NK-92 treated with Interleukin-12 subunit alpha and Interleukin-12 subunit beta, amount 100 ng/mL, for 24 hours (cell line): ENCODE measurements around the gene WDR37.

Experiments used
- DNase-seq: peaks from one replicate; lab custom pipeline; 2025; lab: John Stamatoyannopoulos, UW

WDR37 gene

GRCh38 chr10:1074052-1074747, 18.0 kb downstream of the WDR37 start:
- DNase-seq, result no peak

GRCh38 chr10:1074748-1075308, 18.6 kb downstream of the WDR37 start:
- no peak for DNase-seq

- DNase-seq, result no peak
Observed at GRCh38 chr10:1078668-1079067, 22.5 kb downstream of the WDR37 start.

GRCh38 chr10:1083581-1083980, 27.4 kb downstream of the WDR37 start:
- DNase-seq, result no peak

- no peak for DNase-seq
Observed at GRCh38 chr10:1084011-1084950, 28.1 kb downstream of the WDR37 start.

GRCh38 chr10:1085258-1085657, 29.1 kb downstream of the WDR37 start:
- no peak for DNase-seq

GRCh38 chr10:1086787-1087186, 30.6 kb downstream of the WDR37 start:
- no peak for DNase-seq

- DNase-seq, result no peak
Observed at GRCh38 chr10:1089017-1089689, 33.0 kb downstream of the WDR37 start.

- DNase-seq, result no peak
Observed at GRCh38 chr10:1090696-1091095, 34.5 kb downstream of the WDR37 start.

- no peak for DNase-seq
Observed at GRCh38 chr10:1093696-1094095, 37.5 kb downstream of the WDR37 start.

GRCh38 chr10:1094112-1095057, 38.2 kb downstream of the WDR37 start:
- no peak for DNase-seq

GRCh38 chr10:1095498-1095897, 39.3 kb downstream of the WDR37 start:
- DNase-seq, result no peak

GRCh38 chr10:1096287-1096889, 40.2 kb downstream of the WDR37 start:
- DNase-seq, result no peak

- no peak for DNase-seq
Observed at GRCh38 chr10:1097436-1097835, 41.3 kb downstream of the WDR37 start.

GRCh38 chr10:1100143-1100542, 44.0 kb downstream of the WDR37 start:
- no peak for DNase-seq

- no peak for DNase-seq
Observed at GRCh38 chr10:1100691-1101368, 44.6 kb downstream of the WDR37 start.

- DNase-seq, result no peak
Observed at GRCh38 chr10:1101946-1102345, 45.8 kb downstream of the WDR37 start.

- DNase-seq, result no peak
Observed at GRCh38 chr10:1102416-1102815, 46.2 kb downstream of the WDR37 start.

- DNase-seq, result no peak
Observed at GRCh38 chr10:1102831-1103230, 46.6 kb downstream of the WDR37 start.

GRCh38 chr10:1103551-1103950, 47.4 kb downstream of the WDR37 start:
- no peak for DNase-seq
